Dendritic cell treated with granulocyte-macrophage colony-stimulating factor and Interleukin-4, amounts not matched to agents 40 ng/mL and 50 ng/mL, for 4 days (primary cell): Measurements from ENCODE around the gene SPCS2.

ENCODE experiments used
- H3K27ac Mint-ChIP-seq: one replicate; pipeline ENCODE4 v1.8.0; 2022; ENCODE audit warnings: mild to moderate bottlenecking, mixed read lengths
- H3K27me3 Mint-ChIP-seq: one replicate; pipeline ENCODE4 v1.8.0; 2022; ENCODE audit warnings: mild to moderate bottlenecking, mixed read lengths
- H3K36me3 Mint-ChIP-seq: one replicate; pipeline ENCODE4 v1.8.0; 2022; ENCODE audit warnings: low read depth, mixed read lengths
- H3K4me1 Mint-ChIP-seq: one replicate; pipeline ENCODE4 v1.8.0; 2022; ENCODE audit warnings: low read depth, mixed read lengths
- H3K4me3 Mint-ChIP-seq: one replicate; pipeline ENCODE4 v1.8.0; 2022; ENCODE audit warnings: mild to moderate bottlenecking, moderate library complexity, mixed read lengths
- H3K9me3 Mint-ChIP-seq: one replicate; pipeline ENCODE4 v1.8.0; 2022; ENCODE audit warnings: mixed read lengths
- intact Hi-C: fragments of 100-400 bp; cut with micrococcal nuclease; formaldehyde crosslinking; loops from one replicate; pipeline ENCODE4 v1.15.0; 2022

The SPCS2 gene

GRCh38 chr11:74948898-74949752 lies at the start of gene SPCS2, which contains the start of gene XRRA1:
TSS of gene SPCS2 (plus strand) at chr11:74949266. CDS start at chr11:74949286, 20 bp downstream.
TSS of gene XRRA1 (minus strand) at chr11:74949091. CDS start at chr11:74940878, 8,213 bp downstream.
- Mint-ChIP-seq H3K27me3 (no peaks in the 10 kb centered on the region), H3K9me3 (no peaks in the 10 kb centered on the region), H3K4me1 (peaks cover 49% of the 10 kb centered on the region), H3K36me3 (peaks cover 54% of the 10 kb centered on the region), H3K4me3 (peak within 1 kb of the TSS; percentile 85), H3K27ac (peak within 1 kb of the TSS; percentile 96)
- intact Hi-C loops = loop anchor here (2.0 kb wide), 1 partner anchor 40 kb away; the partner anchor contains the start of gene NEU3

DNA sequence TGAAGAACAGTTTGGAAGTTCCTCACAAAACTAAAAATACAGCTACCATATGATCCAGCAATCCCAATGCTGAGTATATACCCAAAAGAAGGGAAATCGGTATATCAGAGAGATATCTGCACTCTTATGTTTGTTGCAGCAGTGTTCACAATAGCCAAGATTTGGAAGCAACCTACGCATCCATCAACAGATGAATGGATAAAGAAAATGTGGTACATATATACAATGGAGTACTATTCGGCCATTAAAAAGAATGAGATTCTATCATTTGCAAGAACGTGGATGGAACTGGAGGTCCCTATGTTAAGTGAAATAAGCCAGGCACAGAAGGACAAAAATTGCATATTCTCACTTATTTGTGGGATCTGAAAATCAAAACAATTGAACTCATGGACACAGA lies 46.7 kb upstream of the SPCS2 start:
- no peak overlapping the region for H3K4me3 Mint-ChIP-seq
- peaks cover 45% of the 10 kb centered on the region for H3K9me3 Mint-ChIP-seq
- no peaks in the 10 kb centered on the region for H3K4me1 Mint-ChIP-seq
- peaks cover 83% of the 10 kb centered on the region for H3K36me3 Mint-ChIP-seq
- no peaks in the 10 kb centered on the region for H3K27me3 Mint-ChIP-seq
- intact Hi-C loops = no loop called here
- H3K27ac Mint-ChIP-seq = no peak overlapping the region

- Mint-ChIP-seq H3K4me1 (no peaks in the 10 kb centered on the region), H3K27ac (no peak overlapping the region), H3K27me3 (no peaks in the 10 kb centered on the region), H3K9me3 (peaks cover 21% of the 10 kb centered on the region), H3K4me3 (no peak overlapping the region), H3K36me3 (peaks cover 90% of the 10 kb centered on the region)
- intact Hi-C loops = no loop called here
Observed at GRCh38 chr11:74905326-74905725, 43.7 kb upstream of the SPCS2 start.

- Mint-ChIP-seq H3K4me1 (no peaks in the 10 kb centered on the region), H3K27ac (no peak overlapping the region), H3K9me3 (no peaks in the 10 kb centered on the region), H3K36me3 (peaks cover 76% of the 10 kb centered on the region), H3K27me3 (no peaks in the 10 kb centered on the region), H3K4me3 (no peak overlapping the region)
- intact Hi-C loops = no loop called here
Observed at GRCh38 chr11:74909385-74909784, 39.7 kb upstream of the SPCS2 start.

DNA sequence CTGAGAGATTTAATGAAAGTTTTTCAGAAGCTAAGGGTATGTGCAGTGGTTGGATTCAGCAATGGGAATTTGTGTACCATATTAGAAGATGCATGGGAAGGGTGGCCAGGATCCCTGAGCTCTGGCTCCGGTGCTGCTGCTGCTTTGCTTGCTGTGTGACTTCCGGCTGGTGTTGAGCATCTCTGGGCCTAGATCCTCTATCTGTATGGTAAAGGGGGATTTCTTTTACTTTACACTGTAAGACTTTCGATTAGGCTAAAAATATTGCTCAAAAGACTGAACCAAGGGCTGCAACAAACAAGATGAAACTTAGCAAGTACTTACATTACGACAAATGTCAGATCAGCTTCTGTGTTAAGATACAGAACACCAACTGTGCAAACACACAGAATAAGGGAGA lies 39.3 kb upstream of the SPCS2 start:
- no peaks in the 10 kb centered on the region for H3K27me3 Mint-ChIP-seq
- no peak overlapping the region for H3K27ac Mint-ChIP-seq
- H3K4me1 Mint-ChIP-seq = no peaks in the 10 kb centered on the region
- intact Hi-C loops = no loop called here
- H3K36me3 Mint-ChIP-seq = peaks cover 76% of the 10 kb centered on the region
- no peaks in the 10 kb centered on the region for H3K9me3 Mint-ChIP-seq
- H3K4me3 Mint-ChIP-seq = no peak overlapping the region

DNA sequence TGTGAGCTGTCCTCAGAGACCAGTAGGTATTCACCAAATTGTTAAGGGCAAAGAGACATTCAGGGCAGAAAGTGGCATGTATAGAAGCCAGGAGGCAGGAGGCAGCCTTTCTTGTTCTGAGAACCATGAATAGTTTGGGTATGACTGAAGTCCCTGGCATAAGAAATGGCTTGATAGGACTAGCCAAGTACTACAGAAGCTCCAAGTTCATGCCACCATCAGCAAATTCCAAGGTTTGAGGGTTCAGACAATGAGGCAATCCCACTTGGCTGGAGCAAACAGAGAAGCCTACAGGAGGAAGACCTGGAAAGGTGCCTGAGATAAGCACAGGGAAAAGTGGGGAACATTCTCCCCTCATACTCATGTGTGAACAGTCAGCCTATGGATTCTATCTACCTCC lies 25.9 kb upstream of the SPCS2 start:
- no peaks in the 10 kb centered on the region for H3K27me3 Mint-ChIP-seq
- H3K9me3 Mint-ChIP-seq = no peaks in the 10 kb centered on the region
- no peaks in the 10 kb centered on the region for H3K4me1 Mint-ChIP-seq
- intact Hi-C loops = loop anchor here (10.0 kb wide), 1 partner anchor 212 kb away; no protein-coding TSS in a partner anchor
- no peak overlapping the region for H3K4me3 Mint-ChIP-seq
- H3K36me3 Mint-ChIP-seq = peaks cover 36% of the 10 kb centered on the region
- no peak overlapping the region for H3K27ac Mint-ChIP-seq

DNA sequence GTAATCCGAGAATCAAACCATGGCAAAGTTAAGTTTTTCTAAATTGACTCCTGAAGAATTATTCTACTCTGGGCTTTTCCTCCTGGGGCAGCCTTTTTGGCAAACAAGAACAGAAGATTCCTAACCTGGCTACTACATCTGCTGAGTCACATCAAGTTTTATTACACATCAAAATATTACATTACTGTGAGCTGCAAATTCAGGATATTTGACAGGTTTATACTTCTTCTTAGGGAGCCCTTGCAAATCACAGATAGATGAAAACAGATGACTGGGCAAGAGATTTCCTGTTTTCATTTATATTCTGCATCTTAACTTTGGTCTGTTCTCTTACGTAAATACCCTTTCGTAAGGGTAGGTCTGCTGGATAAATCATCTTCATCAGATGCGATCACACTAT lies 23.8 kb upstream of the SPCS2 start:
- intact Hi-C loops = loop anchor here (10.0 kb wide), 1 partner anchor 210 kb away; no protein-coding TSS in a partner anchor
- no peaks in the 10 kb centered on the region for H3K4me1 Mint-ChIP-seq
- no peaks in the 10 kb centered on the region for H3K9me3 Mint-ChIP-seq
- H3K27ac Mint-ChIP-seq = no peak overlapping the region
- H3K27me3 Mint-ChIP-seq = no peaks in the 10 kb centered on the region
- no peak overlapping the region for H3K4me3 Mint-ChIP-seq
- peaks cover 15% of the 10 kb centered on the region for H3K36me3 Mint-ChIP-seq

DNA sequence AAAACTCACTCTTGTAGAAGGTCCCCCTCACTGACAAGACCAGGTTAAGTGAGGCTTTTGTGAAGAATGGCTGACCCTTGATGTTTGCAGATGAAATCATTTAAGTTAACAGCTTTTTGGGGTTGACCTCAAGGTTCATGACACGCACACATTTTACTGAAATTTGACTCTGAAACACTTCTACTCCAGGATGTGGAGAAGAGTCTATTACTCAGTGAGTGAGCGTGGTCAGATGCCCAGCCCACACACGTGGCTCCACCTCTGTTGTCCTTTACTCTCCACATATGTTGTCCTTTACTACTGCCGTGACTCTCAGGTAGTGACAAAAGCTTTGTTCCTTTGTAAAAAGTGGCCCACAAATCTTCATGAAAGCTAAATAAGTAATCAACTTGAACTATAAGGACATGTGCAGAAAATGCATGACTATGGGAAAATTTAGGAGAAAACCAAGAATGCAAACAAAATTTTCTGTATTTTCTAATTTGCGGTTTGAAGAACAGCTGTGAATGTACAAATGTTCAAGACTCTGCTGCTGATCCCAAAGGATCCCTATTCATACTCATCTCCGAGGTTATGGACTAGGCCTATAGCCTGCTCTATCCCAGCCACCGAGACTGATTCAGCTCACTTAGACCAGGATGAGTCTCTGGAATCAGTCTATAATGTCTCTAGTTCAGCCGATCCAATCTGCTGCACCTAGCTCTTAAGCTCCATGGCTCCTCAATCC lies 22.6 kb upstream of the SPCS2 start:
- Mint-ChIP-seq H3K36me3 (peaks cover 3% of the 10 kb centered on the region), H3K4me3 (no peak overlapping the region), H3K27me3 (no peaks in the 10 kb centered on the region), H3K27ac (no peak overlapping the region), H3K4me1 (no peaks in the 10 kb centered on the region), H3K9me3 (no peaks in the 10 kb centered on the region)
- intact Hi-C loops = loop anchor here (10.0 kb wide), 1 partner anchor 208 kb away; no protein-coding TSS in a partner anchor

DNA sequence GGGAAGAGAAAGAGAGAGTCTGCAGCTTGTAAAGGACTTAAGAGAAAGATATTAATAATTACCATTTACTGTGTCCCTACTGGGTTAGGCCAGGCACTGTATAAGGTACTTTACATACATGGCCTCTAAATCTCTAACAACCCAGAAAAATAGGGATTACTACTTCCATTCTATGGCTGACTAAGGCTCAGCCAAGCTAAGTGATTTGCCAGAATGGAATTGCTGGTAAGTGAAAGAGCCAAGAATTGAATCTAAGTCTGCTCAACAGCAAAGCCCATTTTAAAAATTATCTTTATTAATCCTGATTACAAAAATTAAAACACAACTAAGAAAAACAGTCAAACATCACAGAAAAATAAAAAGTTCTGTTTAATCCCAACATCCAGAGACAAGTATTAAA lies 21.6 kb upstream of the SPCS2 start:
- no peaks in the 10 kb centered on the region for H3K27me3 Mint-ChIP-seq
- no peaks in the 10 kb centered on the region for H3K9me3 Mint-ChIP-seq
- H3K36me3 Mint-ChIP-seq = peaks cover 5% of the 10 kb centered on the region
- intact Hi-C loops = loop anchor here (10.0 kb wide), 1 partner anchor 207 kb away; no protein-coding TSS in a partner anchor
- no peaks in the 10 kb centered on the region for H3K4me1 Mint-ChIP-seq
- no peak overlapping the region for H3K27ac Mint-ChIP-seq
- no peak overlapping the region for H3K4me3 Mint-ChIP-seq

- H3K27ac Mint-ChIP-seq = no peak overlapping the region
- no peaks in the 10 kb centered on the region for H3K9me3 Mint-ChIP-seq
- intact Hi-C loops = loop anchor here (1.0 to 10.0 kb wide), 3 partner anchors 103 to 319 kb away; no protein-coding TSS in a partner anchor
- no peak overlapping the region for H3K4me3 Mint-ChIP-seq
- no peaks in the 10 kb centered on the region for H3K27me3 Mint-ChIP-seq
- H3K4me1 Mint-ChIP-seq = no peaks in the 10 kb centered on the region
- H3K36me3 Mint-ChIP-seq = peaks cover 18% of the 10 kb centered on the region
Observed at GRCh38 chr11:74929431-74930363, 19.4 kb upstream of the SPCS2 start.

DNA sequence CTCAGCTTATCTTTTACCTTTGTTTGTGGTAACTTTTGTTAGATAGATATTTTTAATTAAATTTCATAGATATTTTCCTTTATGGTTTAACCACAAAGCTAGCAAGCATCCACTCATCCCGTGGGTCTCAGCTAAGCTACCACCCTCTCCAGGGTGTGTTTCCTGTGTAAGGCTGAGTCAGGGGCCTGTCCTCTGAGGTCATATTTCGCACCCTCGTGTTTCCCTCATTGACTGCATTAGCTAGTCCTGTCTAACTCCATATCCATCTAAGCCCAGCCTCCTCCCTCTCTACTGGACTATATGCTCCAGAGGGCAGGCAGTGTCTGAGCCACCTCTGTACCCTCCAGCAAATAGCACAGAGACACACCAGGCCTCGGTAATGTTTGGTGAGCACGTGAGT lies 16.9 kb upstream of the SPCS2 start:
- Mint-ChIP-seq H3K9me3 (no peaks in the 10 kb centered on the region), H3K4me1 (no peaks in the 10 kb centered on the region), H3K27me3 (no peaks in the 10 kb centered on the region), H3K4me3 (no peak overlapping the region), H3K36me3 (peaks cover 38% of the 10 kb centered on the region), H3K27ac (no peak overlapping the region)
- intact Hi-C loops = no loop called here

DNA sequence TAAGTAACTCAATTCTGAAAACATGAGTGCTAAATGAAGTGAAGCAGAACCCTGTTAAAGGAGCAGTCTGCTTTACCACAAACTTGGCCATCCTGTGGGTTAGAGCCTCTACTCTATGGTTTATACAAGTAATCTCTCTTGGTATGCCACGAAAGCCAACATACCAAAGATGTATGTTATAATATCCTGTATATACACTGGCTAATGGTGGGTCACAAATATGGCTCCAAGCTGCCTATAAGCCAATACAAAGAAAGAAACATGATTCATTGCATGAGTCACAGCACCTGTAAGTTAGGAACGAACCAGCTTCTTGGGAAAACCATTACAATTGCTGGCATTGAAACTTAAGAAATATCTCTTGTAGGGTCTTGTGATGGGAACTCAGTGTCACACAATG lies 16.3 kb upstream of the SPCS2 start:
- H3K27ac Mint-ChIP-seq = no peak overlapping the region
- H3K27me3 Mint-ChIP-seq = no peaks in the 10 kb centered on the region
- H3K4me3 Mint-ChIP-seq = no peak overlapping the region
- intact Hi-C loops = no loop called here
- H3K4me1 Mint-ChIP-seq = no peaks in the 10 kb centered on the region
- H3K36me3 Mint-ChIP-seq = peaks cover 39% of the 10 kb centered on the region
- no peaks in the 10 kb centered on the region for H3K9me3 Mint-ChIP-seq

- Mint-ChIP-seq H3K9me3 (no peaks in the 10 kb centered on the region), H3K36me3 (peaks cover 48% of the 10 kb centered on the region), H3K27me3 (no peaks in the 10 kb centered on the region), H3K4me3 (no peak overlapping the region), H3K27ac (no peak overlapping the region), H3K4me1 (no peaks in the 10 kb centered on the region)
- intact Hi-C loops = no loop called here
Observed at GRCh38 chr11:74933765-74934164, 15.3 kb upstream of the SPCS2 start.
